SK-N-SH (cell line): ENCODE results near the gene ABHD16A. TPM values are rescaled to one million over a fixed set of nuclear protein-coding genes. Genes with fewer than 3 reads are reported as not detected.

Experiments
- CTCF ChIA-PET: fragments of 300-600, 350-600 bp; formaldehyde crosslinking; extraction: SDS; loops from one replicate; lab custom pipeline; 2021; lab: Yijun Ruan, JAX
- POLR2A ChIA-PET: fragments of 350-600 bp; sonication (Branson Sonifier 250); formaldehyde crosslinking; extraction: SDS; loops from one replicate; lab custom pipeline; 2020; ENCODE audit warnings: antibody characterized with exemption, inconsistent platforms; lab: Yijun Ruan, JAX
- DNase-seq: peaks from one replicate; pipeline ENCODE4 v3.0.0; 2012
- H2AFZ ChIP-seq: fragments of 200-600 bp; sonication (generic); 2 replicates; pipeline ENCODE4 v1.8.1; 2016; ENCODE audit warnings: antibody characterized with exemption, mild to moderate bottlenecking, low read depth
- H3F3A ChIP-seq: fragments of 200-600 bp; sonication (generic); replicated peaks from 2 replicates; pipeline ENCODE3; 2016; ENCODE audit warnings: antibody characterized with exemption, mild to moderate bottlenecking; ENCODE audit not compliant: insufficient read depth
- H3K27ac ChIP-seq, 2 experiments: fragments of 200-500 bp in 1 of 2; fragments of 200-600 bp in 1 of 2; sonication (Bioruptor generic) in 1 of 2; sonication (generic), shearing (Covaris generic) in 1 of 2; 2 replicates each; pipeline versions ENCODE4 v1.5.1 to v1.6.1; 2014 to 2016; ENCODE audit warnings: low read depth in 2 of 2, inconsistent platforms in 1 of 2, low read length in 1 of 2, mild to moderate bottlenecking in 1 of 2, mixed read lengths in 1 of 2
- H3K27me3 ChIP-seq: fragments of 200-600 bp; sonication (generic), shearing (Covaris generic); 2 replicates; pipeline ENCODE4 v1.6.1; 2016; ENCODE audit warnings: mixed run types; ENCODE audit not compliant: insufficient read depth
- H3K36me3 ChIP-seq, 2 experiments: fragments of 200-500 bp in 1 of 2; fragments of 200-600 bp in 1 of 2; sonication (Bioruptor generic) in 1 of 2; sonication (generic) in 1 of 2; replicated peaks in 1 of 2; 2 replicates each; pipeline versions ENCODE3 to v1.5.1; 2014 to 2016; ENCODE audit warnings: low read length in 1 of 2, mild to moderate bottlenecking in 1 of 2; ENCODE audit not compliant: insufficient read depth in 2 of 2, control insufficient read depth in 1 of 2
- H3K4me1 ChIP-seq, 2 experiments: fragments of 200-500 bp in 1 of 2; fragments of 200-600 bp in 1 of 2; sonication (Bioruptor generic) in 1 of 2; sonication (generic), shearing (Covaris generic) in 1 of 2; 2 replicates each; pipeline versions ENCODE4 v1.5.1 to v1.6.1; 2014 to 2016; ENCODE audit warnings: low read depth in 1 of 2, low read length in 1 of 2, mixed run types in 1 of 2; ENCODE audit not compliant: insufficient read depth in 2 of 2, control insufficient read depth in 1 of 2
- H3K4me2 ChIP-seq: fragments of 200-600 bp; sonication (generic), shearing (Covaris generic); 2 replicates; pipeline ENCODE4 v1.6.1; 2017; ENCODE audit warnings: mixed run types
- H3K4me3 ChIP-seq, 2 experiments: fragments of 200-500 bp in 1 of 2; fragments of 200-600 bp in 1 of 2; sonication (Bioruptor generic) in 1 of 2; sonication (generic), shearing (Covaris generic) in 1 of 2; 2 replicates each; pipeline versions ENCODE4 v1.5.1 to v1.8.1; 2014 to 2016; ENCODE audit warnings: low read depth in 2 of 2, inconsistent platforms in 1 of 2, low read length in 1 of 2, mild to moderate bottlenecking in 1 of 2, mixed read lengths in 1 of 2, moderate library complexity in 1 of 2
- H3K79me2 ChIP-seq: fragments of 200-600 bp; sonication (generic); 2 replicates; pipeline ENCODE4 v1.8.1; 2017; ENCODE audit warnings: mild to moderate bottlenecking; ENCODE audit not compliant: insufficient read depth
- H3K9ac ChIP-seq: fragments of 200-600 bp; sonication (generic); 2 replicates; pipeline ENCODE4 v1.6.1; 2017; ENCODE audit warnings: mixed run types
- H3K9me2 ChIP-seq: fragments of 200-600 bp; sonication (generic); 2 replicates; pipeline ENCODE4 v1.6.1; 2017; ENCODE audit warnings: mixed run types
- H3K9me3 ChIP-seq: fragments of 200-600 bp; sonication (generic); 2 replicates; pipeline ENCODE4 v1.6.1; 2017; ENCODE audit warnings: mixed run types, mild to moderate bottlenecking, moderate library complexity
- H4K20me1 ChIP-seq: fragments of 200-600 bp; sonication (generic); 2 replicates; pipeline ENCODE4 v1.6.1; 2017; ENCODE audit warnings: mild to moderate bottlenecking, mixed run types; ENCODE audit not compliant: insufficient read depth
- FOXJ3 ChIP-seq: sonication (generic); formaldehyde crosslinking; IDR thresholded peaks from 2 replicates; pipeline ENCODE4 v1.5.1; 2020; ENCODE audit warnings: mild to moderate bottlenecking, missing genetic modification reagents
- GABPA ChIP-seq: IDR thresholded peaks from 2 replicates; pipeline ENCODE4 v1.4.0; 2012; ENCODE audit warnings: low read depth, mild to moderate bottlenecking
- GATA2 ChIP-seq: sonication (generic); formaldehyde crosslinking; IDR thresholded peaks from 2 replicates; pipeline ENCODE4 v1.5.0; 2020; ENCODE audit warnings: mild to moderate bottlenecking, missing genetic modification reagents
- MXI1 ChIP-seq: IDR thresholded peaks from 2 replicates; pipeline ENCODE4 v1.6.1; 2012; ENCODE audit warnings: mild to moderate bottlenecking, low read depth, low read length, improper control_type of control experiment
- PBX3 ChIP-seq: IDR thresholded peaks from 2 replicates; pipeline ENCODE4; 2012
- TAF1 ChIP-seq: IDR thresholded peaks from 2 replicates; pipeline ENCODE4 v1.6.1; 2012; ENCODE audit warnings: low read depth, mild to moderate bottlenecking, low read length, moderate library complexity, borderline replicate concordance
- USF2 ChIP-seq: fragments of 150-350 bp; IDR thresholded peaks from 2 replicates; pipeline ENCODE4 v1.6.1; 2017; ENCODE audit warnings: antibody characterized with exemption, low read length, low read depth, borderline replicate concordance
- WGBS: methylation state at CpG from one replicate; pipeline ENCODE4 v1.1.6; 2017; ENCODE audit warnings: low lambda C conversion rate; 5-methylcytosine and 5-hydroxymethylcytosine counted together
- polyA plus RNA-seq, 3 experiments: library from polyadenylated mRNA; depleted of rRNA; stranded (reverse); fragments of >200 nt; gene quantifications; 2 replicates each; pipeline ENCODE4 v1.2.3, GENCODE V29; 2012

ABHD16A gene
- polyA plus RNA-seq, 1 of the 3 experiments (the other 2 are of a cell fraction): 49.3 TPM

- H3F3A ChIP-seq: no peaks in the 10 kb centered on the region
- CTCF ChIA-PET: interaction anchor here (1.0 kb wide), 1 partner anchor 69 kb away, joined by 5 read pairs; no protein-coding TSS in a partner anchor
- H3K36me3 ChIP-seq: peaks cover 9 to 16% of the 10 kb centered on the region in 2 experiments
- no peaks in the 10 kb centered on the region for H3K9me2 ChIP-seq
- no peaks in the 10 kb centered on the region for H3K4me1 ChIP-seq
- TF ChIP-seq GATA2 (CRISPR knock-in tag): no peak
- TF ChIP-seq, all 33 proteins: peak for 0
- Histone ChIP-seq H3K4me2 (no peak overlapping the region), H4K20me1 (no peaks in the 10 kb centered on the region), H3K9ac (no peak overlapping the region), H3K27me3 (no peaks in the 10 kb centered on the region), H3K4me3 (no peak overlapping the region), H2AFZ (no peak overlapping the region), H3K27ac (no peak overlapping the region), H3K79me2 (no peaks in the 10 kb centered on the region), H3K9me3 (no peaks in the 10 kb centered on the region)
- DNase-seq: no peak
- WGBS: 74% methylated on average over 3 of the region's 3 CpGs
- POLR2A ChIA-PET: no interaction called here
Measured at GRCh38 chr6:31722173-31722572, 19.0 kb upstream of the ABHD16A start.

DNA sequence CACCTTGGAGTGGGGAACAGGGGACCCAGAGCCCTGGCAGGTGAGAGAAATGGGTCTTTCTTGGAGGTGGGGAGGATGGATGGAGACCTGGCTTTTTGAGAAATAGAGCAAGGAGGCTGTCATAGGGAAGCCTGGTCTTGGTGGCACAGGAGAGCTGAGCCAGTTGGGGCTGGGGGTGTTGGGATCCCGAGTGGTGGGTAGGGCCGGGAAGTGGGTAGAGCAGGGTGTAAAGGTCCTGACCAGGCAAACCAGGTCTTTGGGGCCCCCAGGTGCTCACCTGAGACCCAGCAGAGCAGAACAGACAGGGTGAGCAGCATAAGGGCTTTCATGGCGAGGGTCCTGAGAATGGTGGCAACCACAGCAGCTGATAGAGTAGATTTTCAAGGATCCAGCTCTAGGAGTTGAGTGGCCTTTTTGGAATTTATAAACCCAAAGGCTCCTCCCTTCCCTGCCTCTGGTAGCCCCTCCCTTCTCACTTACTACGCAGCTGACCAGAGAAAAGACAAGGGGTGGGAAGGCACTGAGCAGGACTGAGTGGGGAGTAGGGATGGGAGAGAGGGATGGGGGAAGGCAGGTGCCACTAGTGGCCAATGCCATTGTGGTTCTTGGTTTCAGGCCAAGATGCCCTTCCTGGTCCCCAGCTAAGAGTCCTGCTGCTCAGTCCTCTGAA lies 18.4 kb upstream of the ABHD16A start, which contains the start of gene LY6G6C:
LY6G6C (minus strand) TSS at position 396 of the 670 bp plus-strand sequence; CDS start at position 329, 67 bp downstream.
- H3K79me2 ChIP-seq: no peaks in the 10 kb centered on the region
- H2AFZ ChIP-seq: no peak within 1 kb of the TSS
- no peaks in the 10 kb centered on the region for H3F3A ChIP-seq
- peaks cover 2 to 9% of the 10 kb centered on the region in 2 experiments for H3K36me3 ChIP-seq
- no peak for DNase-seq
- H3K4me3 ChIP-seq: no peak within 1 kb of the TSS
- H3K4me1 ChIP-seq: no peaks in the 10 kb centered on the region
- no peaks in the 10 kb centered on the region for H3K9me2 ChIP-seq
- H3K27me3 ChIP-seq: no peaks in the 10 kb centered on the region
- no peak for TF ChIP-seq TAF1
- H3K27ac ChIP-seq: no peak within 1 kb of the TSS
- H3K4me2 ChIP-seq: no peak within 1 kb of the TSS
- no peaks in the 10 kb centered on the region for H3K9me3 ChIP-seq
- WGBS: 73% methylated on average over 4 of the region's 4 CpGs
- CTCF ChIA-PET: interaction anchor here (1.0 kb wide), 1 partner anchor 70 kb away, joined by 5 read pairs; no protein-coding TSS in a partner anchor
- POLR2A ChIA-PET: no interaction called here
- no peaks in the 10 kb centered on the region for H4K20me1 ChIP-seq
- H3K9ac ChIP-seq: no peak within 1 kb of the TSS

GRCh38 chr6:31720196-31720770 lies 17.2 kb upstream of the ABHD16A start:
- Histone ChIP-seq H3K4me1 (no peaks in the 10 kb centered on the region), H3K27ac (no peak overlapping the region), H3K4me2 (no peak overlapping the region), H3K27me3 (no peaks in the 10 kb centered on the region), H3K9me2 (no peaks in the 10 kb centered on the region), H3K9ac (no peak overlapping the region), H3F3A (peaks cover 3% of the 10 kb centered on the region), H3K36me3 (no peaks in the 10 kb centered on the region), H2AFZ (no peak overlapping the region), H3K79me2 (no peaks in the 10 kb centered on the region), H4K20me1 (no peaks in the 10 kb centered on the region), H3K9me3 (no peaks in the 10 kb centered on the region), H3K4me3 (no peak overlapping the region)
- WGBS: 67% methylated on average over 5 of the region's 5 CpGs
- ChIA-PET CTCF (interaction anchor here (1.0 kb wide), 1 partner anchor 9 kb away, joined by 4 read pairs; no protein-coding TSS in a partner anchor), POLR2A (no interaction called here)
- no peak for DNase-seq
- TF ChIP-seq GATA2 (CRISPR knock-in tag) (no peak), MXI1 (no peak), FOXJ3 (CRISPR knock-in tag) (no peak), GABPA (no peak), USF2 (no peak), PBX3 (no peak)
